SH-SY5Y (cell line): ENCODE measurements around the gene FRRS1.

Source experiments
- GATA2 ChIP-seq: IDR thresholded peaks from 2 replicates; pipeline ENCODE4 v1.6.1; 2011; ENCODE audit warnings: mild to moderate bottlenecking, low read depth, low read length
- GATA3 ChIP-seq: IDR thresholded peaks from 2 replicates; pipeline ENCODE4 v1.6.1; 2011; ENCODE audit warnings: low read depth, mild to moderate bottlenecking, low read length, moderate library complexity

DNA sequence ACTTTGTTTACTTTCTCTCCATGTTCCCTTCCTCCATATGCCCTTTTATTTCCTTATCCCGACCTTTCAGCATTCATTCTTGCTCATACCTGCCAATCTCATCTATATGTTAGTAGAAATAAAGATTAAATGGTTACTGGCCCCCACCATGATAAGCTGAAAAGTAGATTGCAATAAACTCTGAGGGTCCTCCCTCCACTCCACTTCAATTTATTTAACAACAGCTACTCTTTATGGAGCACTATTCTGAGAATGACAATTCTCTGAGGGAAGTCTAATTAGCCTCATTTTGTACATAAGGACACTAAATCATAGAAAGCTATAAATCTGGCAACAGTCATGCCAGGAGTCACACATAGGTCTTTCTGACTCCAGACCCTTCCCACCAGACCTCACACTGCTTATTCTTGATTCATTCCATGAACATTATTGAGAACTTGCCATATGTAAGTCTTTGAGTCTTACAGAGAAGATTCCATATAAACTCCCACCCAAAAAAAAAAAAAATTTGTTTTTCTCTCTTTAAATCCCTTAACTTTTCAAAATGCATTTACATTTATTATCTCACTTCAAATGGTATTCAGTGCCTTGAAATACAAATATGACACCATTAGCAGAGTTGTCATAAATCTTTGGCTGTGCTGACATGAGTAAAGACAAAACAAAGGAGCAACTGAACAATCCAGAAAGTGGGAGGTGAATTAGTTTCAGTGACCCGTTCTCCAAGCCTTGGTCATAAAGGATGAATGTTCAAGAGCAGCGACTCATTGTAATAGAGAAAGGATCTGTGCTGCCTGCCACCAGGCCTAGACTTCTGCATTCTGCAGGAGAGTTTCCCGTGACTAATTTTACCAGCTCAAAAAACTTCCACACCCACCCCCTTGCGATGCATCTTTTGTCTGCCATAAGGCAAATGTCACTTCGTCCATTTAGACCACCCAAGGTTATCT, 92.0 kb downstream of the FRRS1 start:
- TF ChIP-seq GATA2 (no peak), GATA3 (no peak)
